Mesenteric fat pad (tissue), 1 donor: ENCODE data around the gene RBM22. TPM values are rescaled to one million over a fixed set of nuclear protein-coding genes. Genes with fewer than 3 reads are reported as not detected.

Source experiments
- total RNA-seq: library from RNA; stranded (reverse); fragmentation: NEBNext Ultra II Directional; extraction: Animal tissue kit (Norgen Biotek cat#: 25700); gene quantifications from one replicate; pipeline ENCODE4 v1.2.1, GENCODE V29; 2021
- donor health status: DM: yes; HTN: yes; CAD: no.

Gene RBM22
- total RNA-seq, 1 donor from 2014 or later = 44.1 TPM

Other genes starting within 250 kb of the RBM22 start
- 110 TPM for gene NDST1, start 192.9 kb downstream of the RBM22 start, total RNA-seq
- gene SYNPO, start 60.4 kb downstream of the RBM22 start, total RNA-seq = 174 TPM
- gene MYOZ3, start 39.8 kb downstream of the RBM22 start, total RNA-seq = 0.42 TPM
- 75.5 TPM for gene DCTN4, start 58.0 kb upstream of the RBM22 start, total RNA-seq
- 177 TPM for gene SMIM3, start 77.7 kb upstream of the RBM22 start, total RNA-seq
- gene IRGM, start 145.5 kb upstream of the RBM22 start, total RNA-seq = 0.19 TPM
- gene ZNF300, start 203.9 kb upstream of the RBM22 start, total RNA-seq = 2.4 TPM